ENCODE measurements around the gene BCHE.

The BCHE gene

GRCh38 chr3:165874663-165875489 lies 37.7 kb upstream of the BCHE start:
- DNase-seq (ENCODE audit: low read depth): no peak
- H3K4me3 ChIP-seq (ENCODE audit: low read depth, low read length): no peak overlapping the region
- TF ChIP-seq CTCF (IDR thresholded peaks at IDR 0.05; ENCODE audit: insufficient read depth, low read depth, low read length, missing control alignments): no peak

GRCh38 chr3:165868088-165868487 lies 30.9 kb upstream of the BCHE start:
- H3K4me3 ChIP-seq (ENCODE audit: low read depth, low read length): no peak overlapping the region
- no peak for TF ChIP-seq CTCF (IDR thresholded peaks at IDR 0.05; ENCODE audit: insufficient read depth, low read depth, low read length, missing control alignments)
- DNase-seq (ENCODE audit: low read depth): no peak

- DNase-seq (ENCODE audit: low read depth): no peak
- H3K4me3 ChIP-seq (ENCODE audit: low read depth, low read length): no peak overlapping the region
- TF ChIP-seq CTCF (IDR thresholded peaks at IDR 0.05; ENCODE audit: insufficient read depth, low read depth, low read length, missing control alignments): no peak
These were observed 21.8 kb upstream of the BCHE start for GRCh38 chr3:165859061-165859460.

GRCh38 chr3:165855581-165855980 lies 18.4 kb upstream of the BCHE start:
- TF ChIP-seq CTCF (IDR thresholded peaks at IDR 0.05; ENCODE audit: insufficient read depth, low read depth, low read length, missing control alignments): no peak
- no peak for DNase-seq (ENCODE audit: low read depth)
- H3K4me3 ChIP-seq (ENCODE audit: low read depth, low read length): no peak overlapping the region

- no peak overlapping the region for H3K4me3 ChIP-seq (ENCODE audit: low read depth, low read length)
- TF ChIP-seq CTCF (IDR thresholded peaks at IDR 0.05; ENCODE audit: insufficient read depth, low read depth, low read length, missing control alignments): peak; percentile 41
- DNase-seq (ENCODE audit: low read depth): peak; percentile 10
These were observed 17.5 kb upstream of the BCHE start for GRCh38 chr3:165854696-165855095.

GRCh38 chr3:165852711-165853110 lies 15.5 kb upstream of the BCHE start:
- no peak for DNase-seq (ENCODE audit: low read depth)
- no peak overlapping the region for H3K4me3 ChIP-seq (ENCODE audit: low read depth, low read length)
- no peak for TF ChIP-seq CTCF (IDR thresholded peaks at IDR 0.05; ENCODE audit: insufficient read depth, low read depth, low read length, missing control alignments)

GRCh38 chr3:165852191-165852590 lies 15.0 kb upstream of the BCHE start:
- no peak for TF ChIP-seq CTCF (IDR thresholded peaks at IDR 0.05; ENCODE audit: insufficient read depth, low read depth, low read length, missing control alignments)
- DNase-seq (ENCODE audit: low read depth): no peak

More at GRCh38 chr3:165852191-165852590, 15.0 kb upstream of the BCHE start:
- H3K4me3 ChIP-seq (ENCODE audit: low read depth, low read length): no peak overlapping the region
